PC-3 (cell line): ENCODE results near the gene VSTM4. TPM values are rescaled to one million over a fixed set of nuclear protein-coding genes. Genes with fewer than 3 reads are reported as not detected.

ENCODE experiments used
- ATAC-seq: fragments of 200-7000 bp; cut with Tn5 transposase; 2 replicates; pipeline ENCODE4 v1.9.1; 2020; ENCODE audit warnings: mild to moderate bottlenecking, moderate library complexity
- BruUV-seq: library from RNA; stranded (reverse); fragments of 400-500 nt; replicated peaks from 2 replicates; lab custom pipeline; 2021; lab: Mats Ljungman, UMichigan
- CTCF ChIA-PET: fragments of 300-600 bp; sonication (Branson Sonifier 250); formaldehyde crosslinking; loops from one replicate; lab custom pipeline; 2022; ENCODE audit warnings: antibody characterized with exemption; lab: Charles Lee
- POLR2A ChIA-PET: fragments of 300-600 bp; sonication (Branson Sonifier 250); formaldehyde crosslinking; loops from one replicate; lab custom pipeline; 2022; ENCODE audit warnings: antibody characterized with exemption; ENCODE audit not compliant: unreplicated experiment; lab: Charles Lee
- DNase-seq: peaks from one replicate; pipeline ENCODE4 v3.0.0-alpha.2; 2015
- H2AFZ ChIP-seq: fragments of 300-600 bp; sonication (generic); 2 replicates; pipeline ENCODE4 v1.6.0; 2016; ENCODE audit warnings: antibody characterized with exemption, low read length
- H3F3A ChIP-seq: fragments of 300-600 bp; sonication (generic); one replicate; pipeline ENCODE4 v1.6.0; 2017; ENCODE audit warnings: antibody characterized with exemption, low read length, control low read depth, mild to moderate bottlenecking; ENCODE audit not compliant: unreplicated experiment
- H3K27ac ChIP-seq: fragments of 300-600 bp; sonication (generic); 2 replicates; pipeline ENCODE4 v1.5.1; 2016; ENCODE audit warnings: mild to moderate bottlenecking, low read length
- H3K27me3 ChIP-seq: fragments of 300-600 bp; sonication (generic); 2 replicates; pipeline ENCODE4 v1.6.1; 2016; ENCODE audit warnings: low read length, mixed read lengths
- H3K36me3 ChIP-seq: fragments of 300-600 bp; sonication (generic); 2 replicates; pipeline ENCODE4 v1.6.1; 2016; ENCODE audit warnings: low read depth, mixed run types, low read length, mixed read lengths
- H3K4me1 ChIP-seq: fragments of 300-600 bp; sonication (generic); 2 replicates; pipeline ENCODE4 v1.5.1; 2016; ENCODE audit warnings: low read length; ENCODE audit not compliant: insufficient read depth
- H3K4me2 ChIP-seq: fragments of 300-600 bp; sonication (generic); 2 replicates; pipeline ENCODE4 v1.6.0; 2016; ENCODE audit warnings: low read length
- H3K4me3 ChIP-seq: fragments of 300-600 bp; sonication (generic); 2 replicates; pipeline ENCODE4 v1.5.1; 2016; ENCODE audit warnings: mild to moderate bottlenecking, low read length, mixed read lengths
- H3K79me2 ChIP-seq: fragments of 300-600 bp; sonication (generic); 2 replicates; pipeline ENCODE4 v1.6.1; 2017; ENCODE audit warnings: low read length, mixed read lengths
- H3K9ac ChIP-seq: fragments of 300-600 bp; sonication (generic); 2 replicates; pipeline ENCODE4 v1.6.0; 2016; ENCODE audit warnings: mild to moderate bottlenecking, low read length
- H3K9me2 ChIP-seq: fragments of 300-600 bp; sonication (generic); replicated peaks from 2 replicates; pipeline ENCODE4 v1.6.1; 2016; ENCODE audit warnings: mixed run types, low read length, mixed read lengths
- H3K9me3 ChIP-seq: fragments of 300-600 bp; sonication (generic); 2 replicates; pipeline ENCODE4 v1.6.1; 2016; ENCODE audit warnings: low read length, mixed read lengths
- H4K20me1 ChIP-seq: fragments of 300-600 bp; sonication (generic); 2 replicates; pipeline ENCODE4 v1.6.1; 2016; ENCODE audit warnings: low read length, mixed read lengths
- EZH2 ChIP-seq: fragments of 300-600 bp; sonication (generic); IDR thresholded peaks from one replicate; pipeline ENCODE4 v1.6.1; 2017; ENCODE audit warnings: antibody characterized with exemption, mild to moderate bottlenecking, low read length; ENCODE audit not compliant: unreplicated experiment
- EZH2phosphoT487 ChIP-seq: fragments of 300-600 bp; sonication (generic); IDR thresholded peaks from 2 replicates; pipeline ENCODE4 v1.6.1; 2018; ENCODE audit warnings: mild to moderate bottlenecking, antibody characterized with exemption, low read length, borderline replicate concordance
- intact Hi-C: fragments of 100-400 bp; cut with micrococcal nuclease; formaldehyde crosslinking; loops from 2 replicates; pipeline ENCODE4 v1.9.0; 2023
- total RNA-seq: library from RNA; depleted of rRNA; stranded (reverse); fragments of >200 nt; gene quantifications from 2 replicates; pipeline ENCODE4 v1.2.3, GENCODE V29; 2014
- TF ChIP-seq, protein P1 (sequence below): fragments of 300-600 bp; sonication (generic); conservative IDR thresholded peaks from 2 replicates; pipeline ENCODE4 v1.5.1; 2017; ENCODE audit warnings: antibody characterized with exemption, low read depth, mild to moderate bottlenecking, low read length

The VSTM4 gene
- total RNA-seq, 1 experiment from 2014 or later, result not detected

DNA sequence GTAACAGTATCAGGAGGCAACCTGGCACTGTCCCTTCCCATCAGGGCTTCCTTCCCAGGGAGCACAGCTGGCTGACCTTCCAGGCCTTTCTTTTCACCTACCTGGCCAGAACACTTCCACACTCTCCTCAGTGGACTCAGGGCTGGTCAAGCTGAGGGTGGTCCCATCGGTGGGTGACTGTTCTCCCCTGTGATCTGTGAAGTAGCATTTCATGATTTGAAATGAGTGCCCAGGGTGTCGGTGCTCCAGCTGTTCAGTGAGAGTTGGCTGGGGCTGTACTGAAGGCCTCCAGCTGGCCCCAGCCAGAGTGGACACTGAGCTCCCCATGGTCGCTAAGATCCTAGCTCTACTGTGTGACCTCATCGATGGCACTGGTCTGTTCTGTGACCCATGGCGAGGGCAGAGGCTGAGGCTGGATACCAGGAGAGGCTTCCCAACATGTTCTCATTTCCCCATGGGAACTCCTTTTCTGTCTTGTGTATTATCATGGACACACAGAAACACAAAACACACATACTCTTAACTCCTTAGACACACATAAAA lies 18.5 kb upstream of the VSTM4 start, which contains the start of gene FAM170B:
Gene FAM170B (minus strand): TSS at position 316 of the 543 bp plus-strand sequence. CDS start 103 bp downstream, at position 213.
- no peak within 1 kb of the TSS for H3K4me3 ChIP-seq
- no peak within 1 kb of the TSS for H3K4me2 ChIP-seq
- no peak within 1 kb of the TSS for H2AFZ ChIP-seq
- no peaks in the 10 kb centered on the region for H3K79me2 ChIP-seq
- no peak for ATAC-seq
- no peak within 1 kb of the TSS for H3K27ac ChIP-seq
- H3F3A ChIP-seq, result no peaks in the 10 kb centered on the region
- no peaks in the 10 kb centered on the region for H3K9me3 ChIP-seq
- CTCF ChIA-PET, result no interaction called here
- intact Hi-C loops, result no loop called here
- DNase-seq, result no peak
- no peaks in the 10 kb centered on the region for H3K9me2 ChIP-seq
- H3K4me1 ChIP-seq, result peaks cover 3% of the 10 kb centered on the region
- H4K20me1 ChIP-seq, result no peaks in the 10 kb centered on the region
- peaks cover 78% of the 10 kb centered on the region for H3K27me3 ChIP-seq
- POLR2A ChIA-PET, result no interaction called here
- BruUV-seq, result no TSS peak
- TF ChIP-seq, protein P1, sequence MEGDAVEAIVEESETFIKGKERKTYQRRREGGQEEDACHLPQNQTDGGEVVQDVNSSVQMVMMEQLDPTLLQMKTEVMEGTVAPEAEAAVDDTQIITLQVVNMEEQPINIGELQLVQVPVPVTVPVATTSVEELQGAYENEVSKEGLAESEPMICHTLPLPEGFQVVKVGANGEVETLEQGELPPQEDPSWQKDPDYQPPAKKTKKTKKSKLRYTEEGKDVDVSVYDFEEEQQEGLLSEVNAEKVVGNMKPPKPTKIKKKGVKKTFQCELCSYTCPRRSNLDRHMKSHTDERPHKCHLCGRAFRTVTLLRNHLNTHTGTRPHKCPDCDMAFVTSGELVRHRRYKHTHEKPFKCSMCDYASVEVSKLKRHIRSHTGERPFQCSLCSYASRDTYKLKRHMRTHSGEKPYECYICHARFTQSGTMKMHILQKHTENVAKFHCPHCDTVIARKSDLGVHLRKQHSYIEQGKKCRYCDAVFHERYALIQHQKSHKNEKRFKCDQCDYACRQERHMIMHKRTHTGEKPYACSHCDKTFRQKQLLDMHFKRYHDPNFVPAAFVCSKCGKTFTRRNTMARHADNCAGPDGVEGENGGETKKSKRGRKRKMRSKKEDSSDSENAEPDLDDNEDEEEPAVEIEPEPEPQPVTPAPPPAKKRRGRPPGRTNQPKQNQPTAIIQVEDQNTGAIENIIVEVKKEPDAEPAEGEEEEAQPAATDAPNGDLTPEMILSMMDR, result no peak
- TF ChIP-seq EZH2 (no peak), EZH2phosphoT487 (no peak)
- H3K9ac ChIP-seq, result no peak within 1 kb of the TSS
- no peaks in the 10 kb centered on the region for H3K36me3 ChIP-seq

DNA sequence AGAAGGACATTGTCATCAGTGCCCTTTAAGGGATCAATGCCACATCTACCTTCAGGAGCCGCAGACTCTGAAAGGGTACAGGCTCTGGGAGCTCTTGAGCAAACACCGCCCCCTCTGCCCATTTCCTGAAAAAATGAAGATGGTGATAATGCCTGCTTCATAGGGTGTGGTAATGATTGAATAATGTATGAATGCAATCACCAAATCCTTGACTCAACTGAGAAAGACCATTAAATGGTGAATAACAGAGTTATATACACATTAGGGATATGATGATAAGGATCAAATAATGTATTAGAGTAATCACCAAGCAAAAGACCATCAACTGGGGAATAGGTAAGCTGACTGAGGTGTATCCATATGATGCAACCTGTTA lies 17.0 kb upstream of the VSTM4 start:
- no peaks in the 10 kb centered on the region for H3K4me1 ChIP-seq
- no peak for TF ChIP-seq EZH2phosphoT487
- no peak for TF ChIP-seq EZH2
- TF ChIP-seq, protein P1, result 0 out of 2 replicates have a peak, but pooled peaks have one; percentile 21
- POLR2A ChIA-PET, result no interaction called here
- H3K4me2 ChIP-seq, result no peak overlapping the region
- H3K4me3 ChIP-seq, result no peak overlapping the region
- H2AFZ ChIP-seq, result no peak overlapping the region
- no peaks in the 10 kb centered on the region for H3F3A ChIP-seq
- H3K27me3 ChIP-seq, result peaks cover 86% of the 10 kb centered on the region
- H3K9me2 ChIP-seq, result no peaks in the 10 kb centered on the region
- no peaks in the 10 kb centered on the region for H3K9me3 ChIP-seq
- BruUV-seq, result no TSS peak
- DNase-seq, result no peak
- intact Hi-C loops, result no loop called here
- H3K27ac ChIP-seq, result no peak overlapping the region
- H3K79me2 ChIP-seq, result no peaks in the 10 kb centered on the region
- H3K36me3 ChIP-seq, result no peaks in the 10 kb centered on the region
- ATAC-seq, result no peak
- no peaks in the 10 kb centered on the region for H4K20me1 ChIP-seq
- no peak overlapping the region for H3K9ac ChIP-seq
- CTCF ChIA-PET, result no interaction called here
